Esophagus muscularis mucosa (tissue), 4 donors: ENCODE measurements around the gene ACAP1. TPM values are rescaled to one million over a fixed set of nuclear protein-coding genes. Genes with fewer than 3 reads are reported as not detected.

Experiments used
- DNase-seq: peaks from one replicate; pipeline ENCODE4 v3.0.0-alpha.2; 2017; ENCODE audit errors: extremely low spot score
- H3K27ac ChIP-seq, 4 donors: fragments of 200-600 bp; sonication (generic); replicated peaks in 1 of 4; 1 replicate in 3 of 4; 2 replicates in 1 of 4; pipeline ENCODE4 v1.5.1; 2016 to 2019; ENCODE audit warnings: mild to moderate bottlenecking in 1 of 4
- H3K27me3 ChIP-seq, 4 donors: fragments of 200-600 bp; sonication (generic); one replicate each; pipeline versions ENCODE4 v1.5.1 to v1.6.0; 2016 to 2019
- H3K36me3 ChIP-seq, 4 donors: fragments of 200-600 bp; sonication (generic); one replicate each; pipeline ENCODE4 v1.5.1; 2016 to 2019
- H3K4me1 ChIP-seq, 4 donors: fragments of 200-600 bp; sonication (generic); one replicate each; pipeline ENCODE4 v1.5.1; 2016 to 2019
- H3K4me3 ChIP-seq, 4 donors: fragments of 200-600 bp; sonication (generic); 1 replicate in 2 of 4; 2 replicates in 2 of 4; pipeline ENCODE4 v1.5.1; 2016 to 2019; ENCODE audit warnings: mild to moderate bottlenecking in 4 of 4, moderate library complexity in 1 of 4
- H3K9me3 ChIP-seq, 4 donors: fragments of 200-600 bp; sonication (generic); 1 replicate in 3 of 4; 2 replicates in 1 of 4; pipeline ENCODE4 v1.5.1; 2016 to 2019
- CTCF ChIP-seq, 3 experiments: fragments of 200-600 bp in 2 of 3; fragments of 450-650 bp in 1 of 3; sonication (generic) in 2 of 3; IDR thresholded peaks; one replicate each; pipeline ENCODE4 v1.5.1; 2017 to 2019; ENCODE audit warnings: antibody characterized with exemption in 3 of 3, mild to moderate bottlenecking in 2 of 3, moderate library complexity in 1 of 3
- EP300 ChIP-seq: sonication (generic); formaldehyde crosslinking; IDR thresholded peaks from one replicate; pipeline ENCODE4 v1.6.1; 2017; ENCODE audit warnings: antibody characterized with exemption
- POLR2A ChIP-seq: fragments of 450-650 bp; IDR thresholded peaks from one replicate; pipeline ENCODE4 v1.6.1; 2017; ENCODE audit warnings: antibody characterized with exemption, moderate library complexity, mild to moderate bottlenecking, low read depth
- POLR2AphosphoS5 ChIP-seq, 2 donors: sonication (generic); formaldehyde crosslinking; IDR thresholded peaks; one replicate each; pipeline ENCODE4 v1.6.1; 2017; ENCODE audit warnings: antibody characterized with exemption in 2 of 2
- WGBS: methylation state at CpG from one replicate; pipeline ENCODE4 v1.1.5; 2018; 5-methylcytosine and 5-hydroxymethylcytosine counted together
- intact Hi-C: fragments of 100-400 bp; cut with DNase I; formaldehyde crosslinking; loops from one replicate; pipeline ENCODE4 v1.15.1; 2023
- small RNA-seq, 3 donors: library from RNA; depleted of rRNA; stranded (forward); fragments of <200 nt; gene quantifications; one replicate each; pipeline ENCODE3, GENCODE V24; 2016
- total RNA-seq, 4 donors: library from RNA; depleted of rRNA; stranded (reverse); fragments of >200 nt; gene quantifications; one replicate each; pipeline versions ENCODE4 v1.1.0 to v1.2.1, GENCODE V29; 2016

The ACAP1 gene
- total RNA-seq, 4 donors from 2014 or later: 2.1 to 11.4 (median 4.6) TPM

DNA sequence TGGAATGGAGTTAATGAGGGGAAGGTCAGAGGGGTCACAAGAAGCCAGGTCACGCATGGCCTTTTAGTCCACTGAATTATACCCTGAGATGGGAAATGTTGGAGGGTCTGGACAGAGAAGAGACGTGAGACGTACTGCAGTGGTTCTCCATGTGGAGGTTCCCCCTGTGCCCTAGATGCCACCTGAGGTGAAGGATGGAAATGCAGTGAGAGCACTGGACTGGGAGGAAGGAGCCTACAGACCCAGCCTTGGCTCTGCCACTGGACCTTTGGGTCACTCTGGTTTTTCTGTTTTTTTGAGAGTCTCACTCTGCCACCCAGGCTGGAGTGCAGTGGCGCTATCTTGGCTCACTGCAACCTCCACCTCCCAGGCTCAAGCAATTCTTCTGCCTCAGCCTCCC is 59.8 kb downstream of the ACAP1 start:
- Histone ChIP-seq H3K4me3 (no peak overlapping the region), H3K27ac (no peak overlapping the region), H3K4me1 (peaks cover 14 to 33% (median 25%) of the 10 kb centered on the region in 4 donors), H3K36me3 (peaks cover 0 to 18% (median 10%) of the 10 kb centered on the region in 4 donors), H3K27me3 (no peaks in the 10 kb centered on the region), H3K9me3 (no peaks in the 10 kb centered on the region)
- TF ChIP-seq EP300 (no peak), POLR2AphosphoS5 (IDR thresholded peaks at IDR 0.05) (no peak), CTCF (IDR thresholded peaks at IDR 0.05) (no peak), POLR2A (no peak)
- intact Hi-C loops: no loop called here
- 81% methylated on average over 4 of the region's 4 CpGs for WGBS
- no peak for DNase-seq

GRCh38 chr17:7398612-7399011 is 62.3 kb downstream of the ACAP1 start:
- no peak for DNase-seq
- no peaks in the 10 kb centered on the region for H3K27me3 ChIP-seq
- no peak for TF ChIP-seq CTCF (IDR thresholded peaks at IDR 0.05)
- TF ChIP-seq EP300: no peak
- no peak for TF ChIP-seq POLR2A
- TF ChIP-seq POLR2AphosphoS5 (IDR thresholded peaks at IDR 0.05): no peak
- peaks cover 19 to 40% (median 32%) of the 10 kb centered on the region in 4 donors for H3K4me1 ChIP-seq
- H3K36me3 ChIP-seq: no peaks in the 10 kb centered on the region
- H3K4me3 ChIP-seq: no peak overlapping the region
- intact Hi-C loops: no loop called here
- H3K27ac ChIP-seq: no peak overlapping the region
- 89% methylated on average over 2 of the region's 2 CpGs for WGBS
- H3K9me3 ChIP-seq: no peaks in the 10 kb centered on the region

Small RNA genes within 50 kb of the gene (small RNA-seq; reads per million reads assigned to genes)
- gene AC026954.2: 0 reads per million in 3 donors

Other genes starting within 250 kb of the ACAP1 start
- 1 to 10 TPM in 1 of 4 donors, under 1 TPM in 2, not detected in 1; 0.32 to 1.5 (median 0.42) TPM for gene ASGR2, start 221.7 kb upstream of the ACAP1 start, total RNA-seq
- 1 to 10 TPM in 1 of 4 donors, under 1 TPM in 1, not detected in 2; 0.52 to 2.5 TPM for gene ASGR1, start 157.2 kb upstream of the ACAP1 start, total RNA-seq
- 10 to 100 TPM; 12.3 to 21.4 (median 16.5) TPM for gene DLG4, start 116.7 kb upstream of the ACAP1 start, total RNA-seq
- gene ACADVL, start 116.6 kb upstream of the ACAP1 start, total RNA-seq: 100 to 1,000 TPM; 250 to 662 (median 544) TPM
- gene DVL2, start 102.0 kb upstream of the ACAP1 start, total RNA-seq: 10 to 100 TPM; 34.5 to 55.5 (median 43.7) TPM
- gene PHF23, start 97.1 kb upstream of the ACAP1 start, total RNA-seq: 10 to 100 TPM; 21.6 to 38.1 (median 24.8) TPM
- gene GABARAP, start 94.1 kb upstream of the ACAP1 start, total RNA-seq: 100 to 1,000 TPM; 360 to 524 (median 408) TPM
- gene CTDNEP1, start 84.8 kb upstream of the ACAP1 start, total RNA-seq: 10 to 100 TPM; 41.5 to 66.5 (median 46.6) TPM
- gene ELP5, start 84.3 kb upstream of the ACAP1 start, total RNA-seq: 10 to 100 TPM; 24.9 to 33.3 (median 27.8) TPM
- 1 to 10 TPM; 1.7 to 3.4 (median 2.1) TPM for gene CLDN7, start 74.1 kb upstream of the ACAP1 start, total RNA-seq
- 100 to 1,000 TPM; 144 to 197 (median 157) TPM for gene SLC2A4, start 54.8 kb upstream of the ACAP1 start, total RNA-seq
- gene YBX2, start 41.9 kb upstream of the ACAP1 start, total RNA-seq: 1 to 10 TPM; 3.6 to 8.7 (median 4.4) TPM
- gene EIF5A, start 28.9 kb upstream of the ACAP1 start, total RNA-seq: 100 to 1,000 TPM; 145 to 214 (median 204) TPM
- 100 to 1,000 TPM in 1 of 4 donors, 10 to 100 TPM in 3; 89.6 to 112 (median 90.2) TPM for gene GPS2, start 21.2 kb upstream of the ACAP1 start, total RNA-seq
- gene NEURL4, start 7.2 kb upstream of the ACAP1 start, total RNA-seq: 10 to 100 TPM; 13.9 to 27.0 (median 20.6) TPM
- gene KCTD11, start 15.6 kb downstream of the ACAP1 start, total RNA-seq: 10 to 100 TPM in 2 of 4 donors, 1 to 10 TPM in 2; 9.1 to 18.2 (median 13.3) TPM
- under 1 TPM in 1 of 4 donors, not detected in 3; 0.42 TPM for gene TMEM95, start 18.6 kb downstream of the ACAP1 start, total RNA-seq
- gene TNK1, start 44.6 kb downstream of the ACAP1 start, total RNA-seq: 1 to 10 TPM; 2.9 to 7.5 (median 5.6) TPM
- gene PLSCR3, start 58.0 kb downstream of the ACAP1 start, total RNA-seq: 10 to 100 TPM; 17.7 to 39.9 (median 24.3) TPM
- 100 to 1,000 TPM in 1 of 4 donors, 10 to 100 TPM in 3; 59.6 to 121 (median 74.7) TPM for gene TMEM256, start 67.6 kb downstream of the ACAP1 start, total RNA-seq
- 10 to 100 TPM; 12.0 to 30.2 (median 19.0) TPM for gene NLGN2, start 71.3 kb downstream of the ACAP1 start, total RNA-seq
- gene SPEM1, start 83.8 kb downstream of the ACAP1 start, total RNA-seq: not detected
- not detected for gene SPEM2, start 89.1 kb downstream of the ACAP1 start, total RNA-seq
- not detected for gene SPEM3, start 92.3 kb downstream of the ACAP1 start, total RNA-seq
- gene TMEM102, start 98.9 kb downstream of the ACAP1 start, total RNA-seq: 1 to 10 TPM; 1.2 to 6.1 (median 3.5) TPM
- 1 to 10 TPM in 2 of 4 donors, under 1 TPM in 1, not detected in 1; 0.50 to 1.9 (median 1.3) TPM for gene FGF11, start 103.0 kb downstream of the ACAP1 start, total RNA-seq
- 10 to 100 TPM in 1 of 4 donors, 1 to 10 TPM in 3; 5.0 to 12.8 (median 8.1) TPM for gene CHRNB1, start 108.5 kb downstream of the ACAP1 start, total RNA-seq
- 100 to 1,000 TPM in 2 of 4 donors, 10 to 100 TPM in 2; 57.5 to 113 (median 87.7) TPM for gene ZBTB4, start 143.1 kb downstream of the ACAP1 start, total RNA-seq
- not detected for gene SLC35G6, start 144.9 kb downstream of the ACAP1 start, total RNA-seq
- gene POLR2A, start 147.8 kb downstream of the ACAP1 start, total RNA-seq: 10 to 100 TPM; 29.5 to 66.4 (median 46.9) TPM
- gene TNFSF12, start 212.5 kb downstream of the ACAP1 start, total RNA-seq: 100 to 1,000 TPM; 102 to 136 (median 122) TPM
- gene TNFSF13, start 222.2 kb downstream of the ACAP1 start, total RNA-seq: 10 to 100 TPM; 13.4 to 25.8 (median 22.4) TPM
- 10 to 100 TPM; 54.0 to 79.1 (median 72.4) TPM for gene SENP3, start 225.4 kb downstream of the ACAP1 start, total RNA-seq
- gene CD68, start 243.1 kb downstream of the ACAP1 start, total RNA-seq: 10 to 100 TPM; 34.5 to 70.7 (median 44.7) TPM
- 10 to 100 TPM; 26.0 to 50.4 (median 31.5) TPM for gene MPDU1, start 247.3 kb downstream of the ACAP1 start, total RNA-seq